Testis (tissue), 2 donors: ENCODE data around the gene DDX49.

Source experiments
- CTCF ChIP-seq, 3 experiments: fragments of 450-650 bp in 2 of 3; fragments of 200-600 bp in 1 of 3; sonication (generic) in 1 of 3; IDR thresholded peaks; one replicate each; pipeline ENCODE4 v1.5.1; 2016 to 2019; ENCODE audit warnings: antibody characterized with exemption in 3 of 3, mild to moderate bottlenecking in 2 of 3, moderate library complexity in 1 of 3
- POLR2A ChIP-seq: fragments of 450-650 bp; IDR thresholded peaks from one replicate; pipeline ENCODE4 v1.6.1; 2017; ENCODE audit warnings: antibody characterized with exemption, mild to moderate bottlenecking, moderate library complexity

GRCh38 chr19:18921593-18921992 lies 2.1 kb downstream of the DDX49 start:
- TF ChIP-seq CTCF (IDR thresholded peaks at IDR 0.05), result no peak
- no peak for TF ChIP-seq POLR2A
